ENCODE results near the gene MB21D2.
A peak's percentile ranks its signal among the peaks of the same experiment; 100 is the strongest.
"Not testable (repeated sequence)": the region's sequence is repeated elsewhere in the genome, so short reads cannot be mapped to it uniquely, and the experiment has no call there.

MB21D2 gene

GRCh38 chr3:192794216-192794615 is 123.4 kb downstream of the MB21D2 start:
- no peak for DNase-seq

- not testable (repeated sequence) for DNase-seq
Measured at GRCh38 chr3:192788816-192789515, 128.7 kb downstream of the MB21D2 start.

- no peak for DNase-seq
Measured at GRCh38 chr3:192778508-192778907, 139.1 kb downstream of the MB21D2 start.

GRCh38 chr3:192774341-192774740 is 143.3 kb downstream of the MB21D2 start:
- DNase-seq: not testable (repeated sequence)

- DNase-seq: peak; percentile 62
Measured at GRCh38 chr3:192772240-192772894, 145.3 kb downstream of the MB21D2 start.

GRCh38 chr3:192758654-192759053 is 159.0 kb downstream of the MB21D2 start:
- DNase-seq: no peak

GRCh38 chr3:192751148-192751547 is 166.5 kb downstream of the MB21D2 start:
- no peak for DNase-seq

GRCh38 chr3:192750201-192750600 is 167.5 kb downstream of the MB21D2 start:
- DNase-seq: no peak

GRCh38 chr3:192747746-192748145 is 169.9 kb downstream of the MB21D2 start:
- DNase-seq: no peak

- no peak for DNase-seq
Measured at GRCh38 chr3:192747145-192747544, 170.5 kb downstream of the MB21D2 start.

All from NCI-H2171 treated with DMSO at 0.1 percent for 48 hours (cell line).